Stimulated activated CD4-positive, alpha-beta T cell treated with anti-CD3 and anti-CD28 coated beads, Interleukin-1b, Interleukin-23, amount 100 ng/mL, for 48 hours (primary cell): Measurements from ENCODE around the gene CHMP4A.
A peak's percentile ranks its signal among the peaks of the same experiment; 100 is the strongest.

Source experiments
- DNase-seq: peaks from one replicate; pipeline ENCODE4 v3.0.0-alpha.2; 2020

CHMP4A gene

DNA sequence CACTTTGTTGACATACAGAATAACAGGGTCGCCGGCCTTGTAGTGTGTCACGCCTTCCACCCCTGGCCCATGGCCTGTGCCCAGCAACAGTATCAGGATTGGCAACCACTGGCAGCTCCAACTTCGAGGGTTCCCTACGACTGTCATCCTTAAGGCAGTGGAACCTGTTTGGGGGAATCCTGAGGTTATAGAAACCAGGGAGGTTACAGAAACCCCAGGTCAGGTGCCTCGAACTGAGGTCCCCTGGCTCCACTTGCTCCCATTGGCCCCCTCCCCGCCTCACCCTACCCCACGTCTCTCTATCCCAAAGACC is 18.5 kb downstream of the CHMP4A start:
- no peak for DNase-seq

DNA sequence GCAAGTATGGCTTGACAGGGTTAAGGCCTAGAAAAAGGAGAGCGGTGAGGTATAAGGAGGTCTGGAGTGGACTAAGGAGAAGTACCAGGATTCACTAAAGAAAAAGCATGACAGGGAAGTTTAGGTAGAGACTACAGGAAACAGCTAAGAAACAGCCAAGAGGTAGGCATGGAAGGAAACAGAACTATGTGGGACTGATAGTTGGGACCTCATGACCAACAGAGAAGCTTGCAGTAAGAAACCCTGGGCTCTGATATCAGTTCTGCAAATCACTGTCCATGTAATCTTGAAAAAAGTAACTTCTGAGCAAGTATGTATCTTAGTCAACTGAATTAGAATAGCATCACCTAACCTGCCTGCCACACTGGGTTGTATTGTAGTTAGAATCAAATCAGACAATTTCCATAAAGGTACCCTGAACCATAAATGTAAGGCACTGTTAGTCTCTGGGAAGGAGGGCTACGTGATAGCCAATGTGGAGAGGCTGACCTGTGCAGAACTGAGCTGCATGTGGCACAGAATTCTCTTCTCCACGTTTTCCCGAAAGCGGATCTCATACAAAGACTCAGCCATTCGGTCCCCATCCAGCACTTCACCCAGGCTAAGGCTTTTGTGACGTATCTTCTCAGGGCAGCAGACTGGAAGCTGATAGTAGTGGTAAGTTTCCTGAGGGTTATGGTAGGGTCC is 19.0 kb downstream of the CHMP4A start:
- no peak for DNase-seq

DNA sequence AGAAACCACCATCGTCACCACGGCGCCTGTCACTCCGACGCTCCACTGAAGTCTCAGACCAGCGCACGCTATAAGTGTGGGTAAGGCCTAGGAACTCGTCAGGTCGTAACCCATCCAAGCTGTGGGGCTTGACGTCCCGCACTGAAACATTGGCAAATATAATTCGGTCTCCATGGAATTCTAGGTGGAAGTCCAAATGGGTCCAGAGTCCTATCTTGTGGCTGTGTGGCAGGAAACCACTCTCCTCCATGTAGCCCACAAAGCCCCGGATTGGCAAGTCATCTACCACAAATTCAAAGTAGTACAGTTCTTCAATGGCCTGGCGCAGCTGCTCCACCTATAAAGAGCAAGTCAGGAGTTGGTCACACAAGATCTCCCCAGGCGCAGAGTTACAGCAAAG is 20.4 kb downstream of the CHMP4A start:
- no peak for DNase-seq

DNA sequence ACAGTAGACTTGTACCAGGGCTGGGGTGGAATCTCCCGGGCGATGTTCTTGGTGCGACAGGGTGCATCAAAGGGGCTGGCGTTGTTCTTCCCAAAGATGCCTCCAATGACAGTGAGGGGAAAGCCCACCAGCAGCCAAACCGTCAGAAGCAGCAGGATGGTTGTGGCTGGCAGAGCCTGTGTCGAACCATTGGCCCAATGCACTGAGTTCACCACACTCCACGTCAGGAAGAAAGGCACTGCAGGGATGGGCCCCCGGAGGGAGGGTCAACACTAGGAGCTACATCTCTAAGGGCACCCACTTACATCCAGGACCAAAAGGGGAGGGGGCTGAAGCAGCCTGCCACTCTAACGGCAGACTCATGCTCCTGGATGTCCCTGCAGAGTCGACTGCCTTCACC is 22.9 kb downstream of the CHMP4A start:
- no peak for DNase-seq

DNA sequence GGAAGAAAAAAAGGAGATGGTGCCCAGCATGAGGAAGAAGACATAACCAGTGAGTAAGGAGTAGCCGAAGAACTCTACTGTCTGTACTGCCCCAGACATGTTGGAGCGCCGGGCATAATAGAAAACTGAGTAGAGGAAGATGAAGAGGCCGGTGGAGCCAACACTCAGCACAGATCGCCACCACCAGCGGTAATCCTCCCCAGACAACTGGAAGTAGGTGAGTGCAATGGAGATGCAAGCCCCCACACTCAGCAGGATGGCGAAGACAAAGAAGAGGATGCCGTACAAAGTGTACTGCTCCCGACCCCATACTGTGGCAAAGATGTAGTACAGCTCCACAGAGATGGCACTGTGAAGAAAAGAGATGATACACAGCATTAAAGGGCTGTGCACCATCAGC is 23.8 kb downstream of the CHMP4A start:
- DNase-seq = no peak

DNA sequence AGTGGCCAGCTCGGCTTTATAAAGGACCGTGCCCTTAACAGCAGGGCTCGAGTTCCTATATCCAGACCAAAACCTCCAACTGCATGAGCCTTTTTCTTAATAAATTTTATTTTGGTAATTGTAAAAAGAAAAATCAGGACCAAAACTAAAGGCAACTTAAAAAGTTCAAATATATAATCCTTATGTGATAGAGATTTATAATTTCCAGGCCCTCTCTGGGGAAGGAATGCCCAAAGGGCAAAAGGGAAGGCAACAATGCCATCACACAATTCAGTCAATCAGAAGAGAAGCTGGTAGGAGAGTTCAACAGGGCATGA is 24.3 kb downstream of the CHMP4A start:
- DNase-seq = no peak

DNA sequence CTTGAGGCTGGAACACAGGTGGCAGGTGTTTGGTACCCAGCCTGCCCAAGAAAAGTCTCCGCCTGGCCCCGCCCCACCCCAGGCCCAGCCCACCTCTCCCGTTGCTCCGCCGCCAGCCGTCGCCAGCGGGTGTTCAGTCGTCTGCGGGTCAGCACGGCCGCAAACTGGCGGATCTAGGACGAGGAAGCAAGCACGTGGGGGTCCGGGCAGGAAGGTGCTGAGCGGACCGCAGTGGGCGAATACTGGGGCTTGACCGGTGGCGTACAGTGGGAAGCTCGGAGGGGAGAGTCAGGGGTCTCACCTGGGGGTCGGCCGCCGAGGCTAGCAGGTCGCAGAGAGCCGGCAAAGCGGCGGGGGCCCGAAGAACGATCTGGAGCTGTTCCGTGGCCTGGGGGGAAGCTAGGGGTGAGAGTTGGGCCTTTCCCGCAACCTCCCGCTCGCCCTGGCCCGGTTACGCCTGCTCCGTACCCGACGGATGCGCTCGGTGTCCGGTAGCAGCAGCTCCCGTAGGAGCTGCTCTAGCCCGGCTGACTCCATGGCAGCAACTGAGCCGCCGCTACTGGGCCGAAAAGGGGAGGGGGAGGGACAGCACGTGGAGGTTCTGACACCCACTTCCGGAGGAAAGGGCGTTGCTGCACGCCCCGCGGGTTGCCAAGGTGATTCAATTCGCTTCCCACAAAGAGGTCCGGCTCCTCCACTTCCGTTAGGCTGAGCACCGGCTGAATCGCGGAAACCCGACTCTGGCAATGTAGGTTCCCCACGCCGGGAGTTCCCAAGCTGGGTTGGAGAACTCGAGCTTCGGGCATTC is 24.8 kb downstream of the CHMP4A start, which contains the start of gene IPO4:
TSS of gene IPO4 (minus strand) at position 566 of the 808 bp plus-strand sequence. CDS start at position 537, 29 bp downstream.
- peak; percentile 96 for DNase-seq

DNA sequence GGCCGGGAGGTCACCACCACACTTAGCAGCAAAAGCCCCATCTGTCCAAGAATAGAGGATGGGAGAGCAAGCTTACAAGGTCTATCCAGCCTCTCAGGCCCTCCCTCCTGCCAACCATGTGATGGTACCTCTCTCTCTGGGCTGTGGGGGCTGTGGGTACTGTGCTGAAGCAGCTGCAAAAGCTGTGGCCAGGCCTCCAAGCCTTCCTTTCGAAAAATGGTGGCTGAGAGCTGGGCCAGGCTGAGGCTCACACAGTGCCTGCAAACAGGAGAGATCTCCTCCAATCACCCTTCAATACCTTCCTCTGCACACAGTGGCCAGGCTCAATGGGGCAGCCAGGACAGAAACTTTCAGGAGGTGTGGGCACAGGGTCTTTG is 25.8 kb downstream of the CHMP4A start:
- no peak for DNase-seq

DNA sequence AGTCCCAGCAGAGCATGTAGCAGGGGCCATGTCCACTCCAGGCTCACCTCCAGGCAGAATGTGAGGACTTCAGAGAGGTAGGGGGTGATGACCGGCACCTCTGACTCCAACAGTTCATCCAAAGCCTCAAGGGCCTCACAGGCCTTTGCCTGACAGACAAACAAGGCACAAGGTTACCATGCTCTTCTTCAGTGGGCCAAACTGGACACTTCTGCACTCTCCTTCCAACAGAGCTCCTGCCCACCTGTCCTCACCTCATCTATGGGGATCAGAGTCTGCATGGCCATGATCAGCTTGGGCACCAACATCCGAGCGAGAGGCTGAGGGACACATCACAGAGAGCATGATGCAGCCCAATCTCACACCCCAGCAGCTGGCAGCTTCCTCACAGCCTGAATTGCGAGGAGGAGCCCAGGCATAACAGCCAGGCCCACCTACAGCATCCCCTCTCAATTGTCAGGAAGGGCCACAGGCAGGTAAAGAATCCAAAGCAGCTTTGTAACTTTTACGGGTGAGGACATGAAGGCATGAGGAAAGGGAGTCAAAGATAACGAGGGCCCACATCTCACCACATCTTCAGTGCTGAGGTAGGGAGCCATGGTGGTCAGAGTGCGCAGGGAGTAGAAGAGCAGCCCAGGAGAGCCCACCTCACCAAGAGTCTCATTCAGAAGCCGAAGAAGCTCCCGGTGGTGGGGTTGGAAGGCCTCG is 26.3 kb downstream of the CHMP4A start:
- no peak for DNase-seq

DNA sequence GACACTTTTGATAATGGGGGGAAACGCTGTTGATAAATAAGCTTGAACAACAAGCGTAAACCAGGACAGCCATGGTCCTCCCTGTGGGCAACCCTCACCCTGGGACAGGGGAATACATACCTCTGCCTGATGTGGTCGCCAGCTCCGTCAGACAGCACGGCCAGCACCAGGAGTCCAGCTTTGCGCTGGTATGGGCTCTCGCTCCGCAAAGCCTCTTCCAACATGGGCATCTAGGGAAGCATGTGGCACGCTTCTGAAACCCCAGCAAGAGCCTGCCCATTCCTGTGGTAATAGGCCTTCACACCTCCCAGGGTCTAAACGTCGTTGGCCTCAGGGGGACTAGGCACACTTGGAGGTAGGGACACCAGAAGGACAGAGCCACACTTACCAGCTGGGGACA is 27.5 kb downstream of the CHMP4A start:
- DNase-seq = no peak

DNA sequence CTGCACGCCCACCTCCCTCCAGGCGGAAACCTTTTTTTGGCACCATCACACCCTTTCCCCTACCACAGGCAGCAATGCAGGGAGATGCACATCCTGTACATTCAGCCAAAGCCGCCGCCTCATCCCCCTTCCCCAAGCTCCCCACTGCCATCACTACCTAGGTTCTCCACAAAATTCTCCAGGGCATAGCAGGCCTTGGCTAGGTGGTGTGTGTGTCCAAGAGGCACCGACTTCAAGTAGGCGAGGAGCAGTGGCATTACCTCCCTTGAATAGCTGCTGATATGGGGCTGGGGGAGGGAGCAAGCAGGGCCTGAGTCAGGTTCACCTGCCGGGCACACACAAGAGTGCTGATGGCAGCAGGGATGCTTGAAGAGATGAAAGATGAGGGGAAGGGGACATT is 28.3 kb downstream of the CHMP4A start:
- DNase-seq = no peak

DNA sequence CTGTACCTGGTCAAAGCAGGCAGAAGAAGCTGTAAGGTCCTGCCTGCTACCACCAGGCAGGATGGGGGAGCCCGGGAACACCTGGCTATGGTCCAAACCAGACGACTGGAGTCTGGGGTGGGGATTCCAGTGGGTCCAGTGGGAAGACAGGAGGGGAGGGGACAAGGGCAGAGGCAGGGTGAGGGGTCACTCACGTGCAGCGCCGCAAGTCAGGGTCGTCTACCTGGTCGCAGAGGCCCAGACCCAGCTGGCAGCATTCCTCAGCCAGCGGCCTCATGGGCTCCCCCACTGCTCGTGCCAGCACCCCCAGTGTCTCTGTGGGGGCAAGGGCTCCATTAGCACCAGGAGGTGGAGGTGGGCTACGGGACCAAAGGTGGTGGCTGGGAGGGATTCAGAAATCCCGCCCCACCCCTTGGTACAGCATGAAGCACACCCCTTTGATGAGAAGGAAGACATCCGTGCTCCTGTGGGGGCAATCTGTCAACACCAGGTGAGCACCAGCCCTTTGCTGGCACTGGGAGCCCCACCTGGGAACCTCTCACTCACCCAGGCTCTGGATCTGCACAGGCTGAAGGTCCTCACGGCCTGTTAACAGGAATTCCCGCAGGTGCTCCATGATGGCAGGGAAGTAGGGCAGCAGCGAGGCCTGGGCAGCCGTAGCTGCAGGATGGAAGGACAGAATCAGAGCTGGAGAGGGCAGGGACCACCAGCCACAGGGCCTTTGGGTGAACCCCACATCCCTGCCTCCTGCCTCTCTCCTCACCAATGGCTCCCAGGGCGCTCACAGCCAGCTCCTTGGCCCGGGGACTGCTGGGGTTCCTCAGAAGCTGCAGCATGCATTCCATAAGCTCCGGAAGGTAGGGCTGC is 29.0 kb downstream of the CHMP4A start:
- DNase-seq = no peak

DNA sequence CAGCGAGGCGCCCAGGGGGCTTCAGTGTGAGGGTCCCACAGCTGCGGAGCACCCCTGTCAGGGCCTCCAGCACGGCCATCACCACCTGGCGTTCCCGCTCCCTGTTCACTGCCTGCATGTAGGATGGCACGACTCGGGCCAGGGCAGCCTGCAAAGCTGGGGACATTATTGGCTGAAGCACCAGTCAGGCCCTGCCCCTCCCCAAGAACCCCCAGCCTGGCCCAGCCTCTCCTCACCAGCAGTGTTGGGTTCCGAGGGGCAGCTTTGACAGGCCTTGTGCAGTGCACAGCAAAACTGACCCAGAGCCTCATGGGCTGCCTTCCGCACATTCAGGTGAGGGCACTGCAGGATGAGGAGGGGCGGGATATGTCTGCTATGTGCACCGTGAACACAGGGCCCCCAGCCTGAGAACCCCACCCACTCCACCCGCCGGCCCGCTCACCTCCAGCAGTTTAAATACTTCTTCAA is 30.2 kb downstream of the CHMP4A start:
- DNase-seq = no peak

DNA sequence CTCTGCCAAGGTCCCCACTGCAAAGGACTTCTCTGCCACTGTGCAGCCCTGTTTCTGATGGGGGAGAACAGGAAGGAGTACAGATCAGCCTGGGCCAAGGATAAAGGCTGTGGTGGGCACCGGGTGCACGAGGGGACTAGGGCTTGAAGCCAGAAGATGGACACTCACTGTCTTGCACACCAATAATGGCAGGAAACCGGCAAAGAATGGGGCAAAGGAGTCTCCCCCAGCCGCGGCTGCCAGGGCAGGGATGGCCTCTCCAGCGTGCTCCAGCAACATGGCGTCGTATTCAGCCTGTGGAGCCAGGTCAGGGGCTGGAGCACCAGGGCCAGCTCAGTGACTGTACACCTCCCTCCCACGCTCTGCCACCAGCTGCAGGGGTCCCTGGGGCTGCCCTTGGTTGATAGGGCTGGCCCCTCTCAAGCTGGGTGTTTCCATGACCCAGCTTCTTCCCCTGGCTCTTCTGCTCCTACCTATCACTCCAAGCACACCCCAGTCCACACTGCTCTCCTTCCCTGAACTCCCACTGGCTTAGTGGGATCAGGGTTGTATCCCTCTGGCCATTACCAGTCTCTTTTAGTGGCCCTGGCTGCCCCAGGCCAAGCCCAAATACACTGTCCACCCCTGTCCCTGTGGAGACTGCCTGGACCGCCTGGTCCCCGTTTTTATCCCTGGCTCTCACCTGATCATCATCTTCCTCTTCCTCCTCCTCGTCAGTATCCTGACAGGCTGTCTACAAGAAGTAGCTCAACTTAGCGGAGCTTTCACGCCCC is 31.0 kb downstream of the CHMP4A start:
- DNase-seq = no peak

DNA sequence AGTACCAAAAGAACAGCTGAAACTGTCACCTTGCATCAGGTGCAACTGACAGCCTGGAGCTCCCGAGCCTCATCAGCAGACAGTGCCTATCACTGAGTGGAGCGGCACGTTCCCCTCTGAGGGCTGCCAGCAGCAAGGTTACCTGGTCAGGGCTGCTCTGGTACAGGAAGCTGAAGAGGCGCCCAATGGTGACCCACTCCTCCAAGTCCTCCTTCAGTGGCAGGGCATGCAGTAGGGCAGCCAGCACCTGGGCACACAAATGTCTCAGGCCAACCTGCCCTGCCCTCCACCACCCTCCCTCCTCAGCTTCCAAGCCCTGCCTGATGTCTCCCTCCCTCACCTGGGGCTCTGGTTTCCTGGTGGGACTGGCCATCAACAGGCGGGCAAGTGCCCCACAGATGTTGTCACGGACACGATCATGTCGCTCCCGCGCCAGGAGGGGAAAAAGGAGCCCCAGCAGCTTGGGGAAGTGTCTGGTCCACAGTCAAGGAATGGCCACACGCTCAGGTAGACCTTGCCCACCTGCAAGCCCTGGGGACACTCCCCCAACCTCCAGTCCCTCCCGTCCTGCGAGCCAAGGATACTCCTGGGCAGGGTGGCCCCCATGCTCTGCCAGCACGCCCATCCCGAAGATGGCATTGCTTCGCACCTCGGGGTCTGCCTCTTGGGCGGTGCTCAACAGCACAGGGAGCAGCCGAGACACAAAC is 31.8 kb downstream of the CHMP4A start:
- no peak for DNase-seq

DNA sequence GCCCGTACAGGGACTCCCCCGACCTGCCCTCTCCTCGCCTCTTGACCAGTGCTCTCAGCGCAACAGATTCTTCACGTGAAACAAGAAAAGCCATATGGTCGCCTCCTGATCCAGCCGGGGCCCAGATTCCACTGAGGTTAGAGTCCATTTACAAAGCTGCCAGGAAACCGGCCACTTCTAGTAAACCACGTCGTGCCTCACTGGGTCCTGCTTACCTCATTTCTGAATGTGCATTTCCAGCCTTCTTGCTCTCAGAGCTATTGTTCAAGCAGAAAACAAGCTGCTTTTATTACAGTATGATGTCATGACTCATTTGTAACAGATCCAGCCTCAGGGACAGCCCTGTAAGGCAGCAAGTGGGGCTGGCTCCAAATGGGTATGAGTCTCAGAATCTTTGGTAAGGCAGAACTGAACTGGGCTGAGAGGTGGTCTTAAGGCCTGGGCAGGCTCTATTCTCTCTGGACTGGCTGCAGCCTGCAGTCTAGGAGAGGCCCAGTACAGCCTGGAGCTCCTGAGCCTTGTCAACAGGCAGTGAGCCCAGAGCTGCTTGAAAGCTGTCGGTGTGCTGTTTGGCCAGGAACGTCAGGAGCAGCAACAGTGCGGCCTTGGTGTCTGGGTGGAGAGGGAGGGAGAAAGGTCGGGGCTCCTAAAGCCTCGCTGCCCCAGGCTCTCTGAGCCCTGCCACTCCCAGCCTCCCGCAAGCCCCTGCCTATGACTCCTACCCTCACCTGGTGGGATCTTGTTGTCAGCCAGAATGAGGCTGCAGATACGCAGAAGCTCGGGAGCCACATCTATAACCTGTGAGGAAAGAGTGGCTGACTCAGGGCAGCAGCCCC is 33.1 kb downstream of the CHMP4A start:
- DNase-seq = no peak

DNA sequence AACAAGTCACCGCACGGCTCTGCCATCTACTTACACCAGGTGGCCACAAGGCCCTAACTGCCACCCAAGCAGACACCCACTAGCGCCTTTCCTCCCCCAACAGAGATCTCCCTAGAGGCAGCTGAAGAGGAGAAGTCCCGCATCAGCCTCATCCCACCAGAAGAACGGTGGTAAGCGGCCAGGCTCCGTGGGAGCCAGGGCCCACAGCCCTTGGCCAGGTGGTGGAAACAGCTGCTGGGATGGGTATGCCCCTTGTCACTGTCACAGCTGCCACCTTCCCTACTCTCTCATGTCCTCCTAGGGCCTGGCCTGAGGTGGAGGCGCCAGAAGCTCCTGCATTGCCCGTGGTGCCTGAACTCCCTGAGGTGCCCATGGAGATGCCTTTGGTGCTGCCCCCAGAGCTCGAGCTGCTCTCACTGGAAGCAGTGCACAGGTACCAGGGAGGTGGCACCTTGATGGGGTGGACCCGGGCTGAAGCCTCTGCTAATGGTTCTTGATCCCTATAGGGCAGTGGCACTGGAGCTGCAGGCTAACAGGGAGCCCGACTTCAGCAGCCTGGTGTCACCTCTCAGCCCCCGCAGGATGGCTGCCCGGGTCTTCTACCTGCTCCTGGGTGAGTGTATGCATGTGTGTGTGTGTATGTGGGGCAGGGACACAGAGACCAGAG is 33.9 kb downstream of the CHMP4A start:
- DNase-seq = no peak

DNA sequence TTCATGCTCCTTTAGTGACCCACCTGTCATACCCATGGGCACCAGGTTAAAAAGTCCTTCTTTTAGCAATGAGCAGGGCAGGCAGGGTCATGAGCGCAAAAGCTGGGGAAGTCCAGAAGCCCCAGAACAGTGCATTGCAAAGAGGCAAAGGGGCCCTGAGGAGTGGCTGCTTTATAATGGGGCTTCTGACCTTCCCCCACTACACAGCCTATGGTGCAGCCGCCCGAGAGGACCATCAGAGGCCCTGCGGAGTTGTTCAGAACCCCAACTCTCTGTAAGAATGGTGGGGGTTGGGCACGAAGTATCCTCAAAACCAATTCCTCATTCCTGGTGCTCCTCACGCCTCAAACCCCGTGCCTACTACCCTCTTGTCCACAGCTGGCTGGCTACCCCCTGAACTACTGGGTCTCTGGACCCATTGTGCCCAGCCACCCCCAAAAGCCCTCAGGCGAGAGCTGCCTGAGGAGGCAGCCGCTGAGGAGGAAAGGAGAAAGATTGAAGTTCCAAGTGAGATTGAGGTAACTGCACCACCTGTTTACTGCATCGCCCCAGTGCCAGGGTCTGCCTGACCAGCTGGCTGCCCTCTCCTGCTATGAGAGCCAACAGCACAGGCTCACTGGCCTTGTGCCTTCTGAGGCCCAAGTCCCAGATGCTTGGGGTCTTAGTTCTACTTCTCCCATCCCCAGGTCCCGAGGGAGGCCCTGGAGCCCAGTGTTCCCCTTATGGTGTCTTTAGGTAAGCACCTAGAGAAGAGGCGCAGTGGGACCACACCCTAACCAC is 34.7 kb downstream of the CHMP4A start:
- DNase-seq = no peak

DNA sequence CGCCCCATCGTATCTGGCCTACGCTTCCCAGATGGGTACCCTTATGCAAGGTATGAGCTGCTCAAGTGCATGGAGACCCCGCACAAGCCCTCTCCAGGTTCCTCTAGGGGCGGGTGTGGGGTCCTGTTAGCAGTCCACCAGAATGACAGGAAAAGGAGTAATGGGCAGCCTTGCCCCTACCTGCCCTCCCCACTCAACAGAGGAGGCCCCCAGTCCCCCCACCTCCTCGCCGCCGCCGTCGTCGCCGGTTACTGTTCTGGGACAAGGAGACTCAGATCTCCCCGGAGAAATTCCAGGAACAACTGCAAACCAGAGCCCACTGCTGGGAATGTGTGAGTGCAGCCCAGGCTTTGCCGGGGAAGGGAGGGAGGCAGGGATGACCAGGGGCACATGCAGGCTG is 35.4 kb downstream of the CHMP4A start:
- DNase-seq = no peak
